Fibroblast of the aortic adventitia (primary cell): ENCODE data around the gene NOL4L. TPM values are rescaled to one million over a fixed set of nuclear protein-coding genes. Genes with fewer than 3 reads are reported as not detected.

ENCODE experiments used
- DNase-seq: peaks from one replicate; pipeline ENCODE4 v3.0.0-alpha.2; 2010; ENCODE audit warnings: low read depth
- H3K4me3 ChIP-seq: 2 replicates; pipeline ENCODE4 v1.5.1; 2011; ENCODE audit warnings: low read depth, mild to moderate bottlenecking, control low read depth, low read length, moderate library complexity
- total RNA-seq: library from RNA; depleted of rRNA; stranded (reverse); fragments of >200 nt; gene quantifications from 2 replicates; pipeline ENCODE4 v1.2.3, GENCODE V29; 2012; ENCODE audit warnings: low replicate concordance
- TF ChIP-seq, protein P1 (sequence below): IDR thresholded peaks from 2 replicates; pipeline ENCODE4 v1.5.1; 2011; ENCODE audit warnings: mild to moderate bottlenecking, low read length, control low read depth, inconsistent platforms; ENCODE audit not compliant: insufficient read depth

The NOL4L gene
- total RNA-seq, 1 donor: 4.5 TPM

GRCh38 chr20:32605167-32605656 is 20.1 kb upstream of the NOL4L start:
- DNase-seq: no peak
- TF ChIP-seq, protein P1, sequence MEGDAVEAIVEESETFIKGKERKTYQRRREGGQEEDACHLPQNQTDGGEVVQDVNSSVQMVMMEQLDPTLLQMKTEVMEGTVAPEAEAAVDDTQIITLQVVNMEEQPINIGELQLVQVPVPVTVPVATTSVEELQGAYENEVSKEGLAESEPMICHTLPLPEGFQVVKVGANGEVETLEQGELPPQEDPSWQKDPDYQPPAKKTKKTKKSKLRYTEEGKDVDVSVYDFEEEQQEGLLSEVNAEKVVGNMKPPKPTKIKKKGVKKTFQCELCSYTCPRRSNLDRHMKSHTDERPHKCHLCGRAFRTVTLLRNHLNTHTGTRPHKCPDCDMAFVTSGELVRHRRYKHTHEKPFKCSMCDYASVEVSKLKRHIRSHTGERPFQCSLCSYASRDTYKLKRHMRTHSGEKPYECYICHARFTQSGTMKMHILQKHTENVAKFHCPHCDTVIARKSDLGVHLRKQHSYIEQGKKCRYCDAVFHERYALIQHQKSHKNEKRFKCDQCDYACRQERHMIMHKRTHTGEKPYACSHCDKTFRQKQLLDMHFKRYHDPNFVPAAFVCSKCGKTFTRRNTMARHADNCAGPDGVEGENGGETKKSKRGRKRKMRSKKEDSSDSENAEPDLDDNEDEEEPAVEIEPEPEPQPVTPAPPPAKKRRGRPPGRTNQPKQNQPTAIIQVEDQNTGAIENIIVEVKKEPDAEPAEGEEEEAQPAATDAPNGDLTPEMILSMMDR: no peak
- no peak overlapping the region for H3K4me3 ChIP-seq

DNA sequence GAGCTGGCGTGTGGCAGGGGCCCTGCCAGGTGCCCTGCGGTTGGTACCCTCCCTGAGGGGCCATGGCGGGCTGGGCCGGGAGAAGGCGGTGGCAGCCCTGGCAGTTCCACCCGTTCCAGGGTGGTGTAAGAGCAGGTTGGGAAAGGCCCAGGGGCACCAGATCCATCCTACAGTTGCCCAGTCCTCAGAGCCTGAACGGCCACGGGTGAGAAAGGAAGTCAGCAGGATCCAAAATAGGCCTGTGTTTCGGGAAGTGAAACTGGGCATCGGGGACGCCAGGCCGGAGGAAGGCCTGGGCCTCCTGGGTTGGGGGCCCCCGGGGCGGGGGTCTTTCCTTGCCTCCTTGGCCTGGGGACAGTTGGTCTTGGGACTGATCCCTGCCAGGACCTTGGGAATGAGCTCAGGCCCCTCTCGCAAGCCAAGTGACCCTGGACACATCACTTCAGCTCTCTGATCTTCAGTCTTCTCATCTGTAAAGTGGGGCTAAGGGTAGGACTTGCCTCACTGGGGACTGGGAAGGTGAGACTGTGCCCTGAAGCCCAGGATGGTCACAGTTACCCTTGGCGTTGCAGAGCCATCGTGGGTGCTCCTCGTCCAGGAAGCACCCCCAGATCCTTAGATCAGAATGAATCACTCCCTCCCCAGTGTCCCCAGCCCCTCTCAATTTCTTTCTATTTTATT is 18.1 kb upstream of the NOL4L start:
- no peak overlapping the region for H3K4me3 ChIP-seq
- TF ChIP-seq, protein P1: no peak

GRCh38 chr20:32602273-32602672 is 17.1 kb upstream of the NOL4L start:
- H3K4me3 ChIP-seq: no peak overlapping the region
- TF ChIP-seq, protein P1: no peak
- DNase-seq: no peak

More for the DNA sequence above, 18.1 kb upstream of the NOL4L start:
- no peak for DNase-seq

GRCh38 chr20:32600681-32601237 is 15.6 kb upstream of the NOL4L start:
- no peak overlapping the region for H3K4me3 ChIP-seq
- DNase-seq: no peak
- TF ChIP-seq, protein P1: no peak

- no peak overlapping the region for H3K4me3 ChIP-seq
- TF ChIP-seq, protein P1: no peak
- DNase-seq: no peak
Observed at GRCh38 chr20:32599783-32600340, 14.7 kb upstream of the NOL4L start.

DNA sequence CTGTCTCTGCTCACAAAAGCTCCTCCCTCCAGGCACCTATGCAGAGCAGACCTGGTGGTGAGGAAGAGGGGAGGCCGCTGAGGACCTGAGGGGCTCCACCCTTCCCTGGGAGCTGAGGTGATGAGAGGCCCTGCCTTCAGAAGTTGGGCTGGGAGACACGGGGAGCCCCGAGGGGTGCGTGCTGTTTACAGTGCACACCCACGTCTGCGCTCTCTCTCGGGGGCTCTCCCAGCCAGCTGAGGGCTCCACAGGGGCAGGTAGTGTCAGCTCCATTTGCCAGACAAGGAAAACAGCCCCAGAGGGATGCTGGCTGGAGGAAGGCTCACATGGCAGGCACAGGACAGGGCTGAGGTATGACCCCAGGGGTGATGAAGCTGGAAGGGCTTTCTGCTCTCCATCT is 13.5 kb upstream of the NOL4L start:
- H3K4me3 ChIP-seq: no peak overlapping the region
- no peak for DNase-seq

More for the DNA sequence above, 13.5 kb upstream of the NOL4L start:
- TF ChIP-seq, protein P1: no peak
